ENCODE data around the gene CEP135.

DNA sequence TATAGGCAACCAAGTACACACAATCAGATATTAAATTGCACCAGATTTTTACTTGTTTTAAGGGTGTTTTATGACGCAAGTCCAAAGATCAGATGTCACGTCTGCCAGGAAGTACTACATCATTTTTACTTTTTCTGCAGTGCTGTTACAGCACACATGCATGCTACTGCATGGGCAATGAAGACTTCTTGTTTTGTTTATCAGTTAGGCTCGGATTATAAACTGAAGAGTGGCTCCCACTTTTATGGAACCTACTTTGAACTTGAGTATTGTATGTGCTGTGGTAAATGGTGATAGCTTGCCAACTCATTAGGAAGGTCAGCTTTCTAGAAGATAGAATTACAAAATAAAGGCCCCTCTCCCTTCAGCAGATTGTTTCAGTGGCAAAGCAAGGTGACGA lies 131.6 kb downstream of the CEP135 start:
- TF ChIP-seq CTCF (IDR thresholded peaks at IDR 0.05 in 4 of 5, conservative IDR thresholded peaks at IDR 0.05 in 1 of 5), result no peak
- no peak for TF ChIP-seq POLR2A (IDR thresholded peaks at IDR 0.05)

All from gastrocnemius medialis (tissue), 4 donors.